HEK293 (cell line): ENCODE data around the gene PTPRA.

ENCODE experiments used
- CTCF ChIP-seq: fragments of 450-650 bp; formaldehyde crosslinking; IDR thresholded peaks from 2 replicates; pipeline ENCODE4 v1.5.1; 2016; ENCODE audit warnings: missing biosample characterization, missing genetic modification characterization
- PRDM10 ChIP-seq: fragments of 450-650 bp; formaldehyde crosslinking; IDR thresholded peaks from 2 replicates; pipeline ENCODE4 v1.5.1; 2016; ENCODE audit warnings: missing biosample characterization, missing genetic modification characterization
- RBAK ChIP-seq: fragments of 450-650 bp; formaldehyde crosslinking; IDR thresholded peaks from 2 replicates; pipeline ENCODE4 v1.5.1; 2016; ENCODE audit warnings: missing biosample characterization, missing genetic modification characterization
- ZNF571 ChIP-seq: fragments of 450-650 bp; formaldehyde crosslinking; IDR thresholded peaks from 2 replicates; pipeline ENCODE4 v1.5.0; 2017; ENCODE audit warnings: missing biosample characterization, missing genetic modification characterization
- ZNF707 ChIP-seq: fragments of 450-650 bp; formaldehyde crosslinking; IDR thresholded peaks from 2 replicates; pipeline ENCODE4 v1.5.1; 2016; ENCODE audit warnings: missing biosample characterization, missing genetic modification characterization
- TF ChIP-seq, protein P1 (sequence below): IDR thresholded peaks from 2 replicates; pipeline ENCODE4 v1.6.1; 2011; ENCODE audit warnings: mild to moderate bottlenecking, low read depth, low read length, borderline replicate concordance

- no peak for TF ChIP-seq CTCF
- TF ChIP-seq, protein P1, sequence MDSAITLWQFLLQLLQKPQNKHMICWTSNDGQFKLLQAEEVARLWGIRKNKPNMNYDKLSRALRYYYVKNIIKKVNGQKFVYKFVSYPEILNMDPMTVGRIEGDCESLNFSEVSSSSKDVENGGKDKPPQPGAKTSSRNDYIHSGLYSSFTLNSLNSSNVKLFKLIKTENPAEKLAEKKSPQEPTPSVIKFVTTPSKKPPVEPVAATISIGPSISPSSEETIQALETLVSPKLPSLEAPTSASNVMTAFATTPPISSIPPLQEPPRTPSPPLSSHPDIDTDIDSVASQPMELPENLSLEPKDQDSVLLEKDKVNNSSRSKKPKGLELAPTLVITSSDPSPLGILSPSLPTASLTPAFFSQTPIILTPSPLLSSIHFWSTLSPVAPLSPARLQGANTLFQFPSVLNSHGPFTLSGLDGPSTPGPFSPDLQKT = no peak
- no peak for TF ChIP-seq RBAK (tag by site-specific recombination)
- no peak for TF ChIP-seq ZNF571 (tag by site-specific recombination)
- TF ChIP-seq ZNF707 (tag by site-specific recombination) = no peak
- TF ChIP-seq PRDM10 = no peak
Measured at GRCh38 chr20:2983508-2983907, 110.2 kb downstream of the PTPRA start.
